Esophagus squamous epithelium (tissue), 5 donors: ENCODE results near the gene FA2H. TPM values are rescaled to one million over a fixed set of nuclear protein-coding genes. Genes with fewer than 3 reads are reported as not detected.

Experiments used
- DNase-seq: peaks from one replicate; lab custom pipeline; 2025; lab: John Stamatoyannopoulos, UW
- H3K27ac ChIP-seq, 4 donors: fragments of 200-600 bp; sonication (generic); one replicate each; pipeline ENCODE4 v1.5.1; 2016 to 2019; ENCODE audit warnings: mild to moderate bottlenecking in 1 of 4
- H3K27me3 ChIP-seq, 4 donors: fragments of 200-600 bp; sonication (generic); 1 replicate in 3 of 4; 2 replicates in 1 of 4; pipeline versions ENCODE4 v1.5.1 to v1.6.0; 2017 to 2021; ENCODE audit warnings: antibody characterized with exemption in 1 of 4
- H3K36me3 ChIP-seq, 3 donors: fragments of 200-600 bp; sonication (generic); one replicate each; pipeline ENCODE4 v1.5.1; 2016 to 2019
- H3K4me1 ChIP-seq, 3 donors: fragments of 200-600 bp; sonication (generic); one replicate each; pipeline ENCODE4 v1.5.1; 2017 to 2019
- H3K4me3 ChIP-seq, 4 donors: fragments of 200-600 bp; sonication (generic); 1 replicate in 3 of 4; 2 replicates in 1 of 4; pipeline ENCODE4 v1.5.1; 2016 to 2019; ENCODE audit warnings: mild to moderate bottlenecking in 2 of 4, moderate library complexity in 1 of 4
- H3K9me3 ChIP-seq, 3 donors: fragments of 200-600 bp; sonication (generic); one replicate each; pipeline ENCODE4 v1.5.1; 2016 to 2019
- CTCF ChIP-seq, 6 experiments: fragments of 450-650 bp in 4 of 6; fragments of 200-600 bp in 2 of 6; sonication (generic) in 2 of 6; IDR thresholded peaks; one replicate each; pipeline ENCODE4 v1.5.1; 2016 to 2019; ENCODE audit warnings: antibody characterized with exemption in 6 of 6, mild to moderate bottlenecking in 4 of 6, moderate library complexity in 4 of 6
- POLR2A ChIP-seq, 4 donors: fragments of 450-650 bp; IDR thresholded peaks; one replicate each; pipeline ENCODE4 v1.6.1; 2017; ENCODE audit warnings: antibody characterized with exemption in 4 of 4, mild to moderate bottlenecking in 4 of 4, moderate library complexity in 3 of 4
- WGBS, 2 donors: methylation state at CpG; one replicate each; pipeline ENCODE4 v1.1.5; 2018; 5-methylcytosine and 5-hydroxymethylcytosine counted together
- intact Hi-C: fragments of 100-400 bp; cut with DNase I; formaldehyde crosslinking; loops from one replicate; pipeline ENCODE4 v1.15.0; 2022
- total RNA-seq, 4 donors: library from RNA; depleted of rRNA; stranded (reverse); fragments of >200 nt; gene quantifications; one replicate each; pipeline ENCODE4 v1.1.0, GENCODE V29; 2016
- donor health status: DM: yes; HTN: yes; CAD: no.

FA2H gene
- total RNA-seq, 4 donors from 2014 or later: 2.9 to 4.0 (median 3.3) TPM

GRCh38 chr16:74721716-74722115, 52.9 kb downstream of the FA2H start:
- DNase-seq: no peak

GRCh38 chr16:74720579-74720978, 54.0 kb downstream of the FA2H start:
- H3K27me3 ChIP-seq: no peaks in the 10 kb centered on the region
- DNase-seq: no peak
- no peak overlapping the region for H3K4me3 ChIP-seq
- intact Hi-C loops: no loop called here
- no peaks in the 10 kb centered on the region for H3K9me3 ChIP-seq
- H3K36me3 ChIP-seq: no peaks in the 10 kb centered on the region
- TF ChIP-seq CTCF (IDR thresholded peaks at IDR 0.05): no peak
- no peak for TF ChIP-seq POLR2A (IDR thresholded peaks at IDR 0.05)
- 59 to 64% methylated on average over 5 of the region's 5 CpGs for WGBS, 2 donors
- no peak overlapping the region for H3K27ac ChIP-seq
- H3K4me1 ChIP-seq: no peaks in the 10 kb centered on the region

More at GRCh38 chr16:74721716-74722115, 52.9 kb downstream of the FA2H start:
- Histone ChIP-seq H3K4me1 (no peaks in the 10 kb centered on the region), H3K27ac (no peak overlapping the region), H3K4me3 (no peak overlapping the region), H3K27me3 (no peaks in the 10 kb centered on the region), H3K9me3 (peaks cover 0 to 3% (median 2%) of the 10 kb centered on the region in 3 donors), H3K36me3 (no peaks in the 10 kb centered on the region)
- intact Hi-C loops: no loop called here
- TF ChIP-seq POLR2A (IDR thresholded peaks at IDR 0.05) (no peak), CTCF (IDR thresholded peaks at IDR 0.05) (no peak)
- WGBS, 2 donors: 65 to 87% methylated on average over 3 to 7 of the region's 11 CpGs

GRCh38 chr16:74718741-74719610, 55.6 kb downstream of the FA2H start:
- TF ChIP-seq POLR2A (IDR thresholded peaks at IDR 0.05): no peak
- no peak for TF ChIP-seq CTCF (IDR thresholded peaks at IDR 0.05)
- no peak for DNase-seq

GRCh38 chr16:74718140-74718539, 56.5 kb downstream of the FA2H start:
- intact Hi-C loops: no loop called here
- no peaks in the 10 kb centered on the region for H3K36me3 ChIP-seq
- H3K9me3 ChIP-seq: no peaks in the 10 kb centered on the region
- H3K4me1 ChIP-seq: no peaks in the 10 kb centered on the region
- TF ChIP-seq CTCF (IDR thresholded peaks at IDR 0.05) (no peak), POLR2A (IDR thresholded peaks at IDR 0.05) (no peak)
- no peak overlapping the region for H3K4me3 ChIP-seq
- H3K27ac ChIP-seq: no peak overlapping the region
- WGBS, 2 donors: 88 to 90% methylated on average over 5 to 9 of the region's 13 CpGs
- no peaks in the 10 kb centered on the region for H3K27me3 ChIP-seq
- DNase-seq: no peak

More at GRCh38 chr16:74718741-74719610, 55.6 kb downstream of the FA2H start:
- intact Hi-C loops: no loop called here
- H3K4me3 ChIP-seq: no peak overlapping the region
- no peaks in the 10 kb centered on the region for H3K27me3 ChIP-seq
- WGBS, 2 donors: 82 to 89% methylated on average over 9 to 17 of the region's 27 CpGs
- no peaks in the 10 kb centered on the region for H3K36me3 ChIP-seq
- H3K9me3 ChIP-seq: no peaks in the 10 kb centered on the region
- H3K4me1 ChIP-seq: no peaks in the 10 kb centered on the region
- no peak overlapping the region for H3K27ac ChIP-seq

- 45 to 57% methylated on average over 5 to 7 of the region's 7 CpGs for WGBS, 2 donors
- no peak for DNase-seq
- no peak overlapping the region for H3K4me3 ChIP-seq
- TF ChIP-seq CTCF (IDR thresholded peaks at IDR 0.05) (no peak), POLR2A (IDR thresholded peaks at IDR 0.05) (no peak)
- no peak overlapping the region for H3K27ac ChIP-seq
- H3K4me1 ChIP-seq: no peaks in the 10 kb centered on the region
- H3K27me3 ChIP-seq: no peaks in the 10 kb centered on the region
- intact Hi-C loops: no loop called here
- H3K9me3 ChIP-seq: no peaks in the 10 kb centered on the region
- no peaks in the 10 kb centered on the region for H3K36me3 ChIP-seq
Measured at GRCh38 chr16:74717367-74717766, 57.3 kb downstream of the FA2H start.
